Measurements from ENCODE around the gene NOLC1.

DNA sequence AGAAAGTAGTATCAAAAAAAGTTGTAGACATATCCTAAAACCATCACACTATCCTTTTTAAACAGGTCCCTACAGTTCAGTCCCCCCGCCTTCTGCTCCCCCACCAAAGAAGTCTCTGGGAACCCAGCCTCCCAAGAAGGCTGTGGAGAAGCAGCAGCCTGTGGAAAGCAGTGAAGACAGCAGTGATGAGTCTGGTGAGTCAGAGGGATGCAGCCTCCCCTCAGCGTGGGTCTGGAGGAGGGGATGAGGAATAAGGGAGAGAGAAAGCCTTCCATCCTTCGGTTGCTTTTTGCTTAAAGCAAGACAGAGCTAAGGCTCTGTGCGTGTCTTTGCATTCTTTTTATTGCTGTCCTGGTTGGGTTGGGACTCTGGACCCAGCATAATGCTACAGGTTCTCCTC lies 7.6 kb downstream of the NOLC1 start:
- no peak for TF ChIP-seq POLR2A (IDR thresholded peaks at IDR 0.05)
- TF ChIP-seq, protein P1, sequence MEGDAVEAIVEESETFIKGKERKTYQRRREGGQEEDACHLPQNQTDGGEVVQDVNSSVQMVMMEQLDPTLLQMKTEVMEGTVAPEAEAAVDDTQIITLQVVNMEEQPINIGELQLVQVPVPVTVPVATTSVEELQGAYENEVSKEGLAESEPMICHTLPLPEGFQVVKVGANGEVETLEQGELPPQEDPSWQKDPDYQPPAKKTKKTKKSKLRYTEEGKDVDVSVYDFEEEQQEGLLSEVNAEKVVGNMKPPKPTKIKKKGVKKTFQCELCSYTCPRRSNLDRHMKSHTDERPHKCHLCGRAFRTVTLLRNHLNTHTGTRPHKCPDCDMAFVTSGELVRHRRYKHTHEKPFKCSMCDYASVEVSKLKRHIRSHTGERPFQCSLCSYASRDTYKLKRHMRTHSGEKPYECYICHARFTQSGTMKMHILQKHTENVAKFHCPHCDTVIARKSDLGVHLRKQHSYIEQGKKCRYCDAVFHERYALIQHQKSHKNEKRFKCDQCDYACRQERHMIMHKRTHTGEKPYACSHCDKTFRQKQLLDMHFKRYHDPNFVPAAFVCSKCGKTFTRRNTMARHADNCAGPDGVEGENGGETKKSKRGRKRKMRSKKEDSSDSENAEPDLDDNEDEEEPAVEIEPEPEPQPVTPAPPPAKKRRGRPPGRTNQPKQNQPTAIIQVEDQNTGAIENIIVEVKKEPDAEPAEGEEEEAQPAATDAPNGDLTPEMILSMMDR (IDR thresholded peaks at IDR 0.05) = no peak

Data from breast epithelium (tissue), 3 donors.